ENCODE data around the gene ZNF619.
"Not testable (repeated sequence)": the region's sequence is repeated elsewhere in the genome, so short reads cannot be mapped to it uniquely, and the experiment has no call there.

The ZNF619 gene

DNA sequence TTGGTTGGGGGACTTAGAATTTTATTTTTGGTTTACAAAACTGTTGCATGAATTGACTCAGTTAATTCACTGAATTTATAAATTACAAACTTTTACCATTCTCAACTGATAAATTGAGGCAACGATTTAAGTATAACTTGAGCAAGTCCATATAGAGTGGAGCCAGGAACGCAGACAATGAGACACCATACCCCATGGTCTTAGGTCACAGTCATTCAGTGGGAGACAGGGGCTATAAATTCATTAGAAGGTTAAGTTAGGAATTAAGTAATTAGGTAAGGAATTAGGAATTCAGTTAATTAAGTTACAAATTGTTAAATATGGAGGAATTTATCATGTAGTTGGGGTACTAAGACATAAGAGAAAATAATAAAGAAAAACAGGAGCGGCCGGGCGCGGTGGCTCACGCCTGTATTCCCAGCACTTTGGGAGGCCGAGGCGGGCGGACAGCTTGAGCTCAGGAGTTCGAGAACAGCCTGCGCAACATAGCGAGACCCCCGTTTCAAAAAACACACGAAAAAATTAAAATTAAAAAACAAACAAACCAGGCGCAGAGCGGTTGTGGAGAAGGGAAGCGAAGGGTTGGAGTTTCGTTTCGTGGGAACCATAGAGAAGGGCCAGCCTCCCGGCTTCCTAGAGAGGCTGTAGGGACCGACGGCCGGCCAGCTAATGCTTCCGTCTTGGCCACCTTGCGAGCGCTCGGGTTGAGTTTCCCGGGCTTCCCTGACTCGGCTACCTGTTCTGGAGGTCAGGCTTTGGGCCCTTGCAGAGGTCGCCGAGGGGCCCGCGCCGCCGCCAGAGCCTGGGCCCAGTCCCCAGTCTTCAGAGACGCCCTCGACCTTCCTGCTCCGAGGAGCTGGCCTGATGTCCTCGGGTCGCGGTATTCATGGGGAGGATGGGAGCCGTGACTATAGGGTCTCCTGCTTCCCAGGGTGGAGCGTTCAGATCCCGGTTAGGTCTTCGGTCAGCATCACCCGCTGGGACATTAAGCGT, at the start of gene ZNF619:
ZNF619 (plus strand) TSS at position 645 of the 993 bp plus-strand sequence. CDS start 858 bp downstream, outside the sequence.
- DNase-seq (ENCODE audit: low read depth), result peak; percentile 34

DNA sequence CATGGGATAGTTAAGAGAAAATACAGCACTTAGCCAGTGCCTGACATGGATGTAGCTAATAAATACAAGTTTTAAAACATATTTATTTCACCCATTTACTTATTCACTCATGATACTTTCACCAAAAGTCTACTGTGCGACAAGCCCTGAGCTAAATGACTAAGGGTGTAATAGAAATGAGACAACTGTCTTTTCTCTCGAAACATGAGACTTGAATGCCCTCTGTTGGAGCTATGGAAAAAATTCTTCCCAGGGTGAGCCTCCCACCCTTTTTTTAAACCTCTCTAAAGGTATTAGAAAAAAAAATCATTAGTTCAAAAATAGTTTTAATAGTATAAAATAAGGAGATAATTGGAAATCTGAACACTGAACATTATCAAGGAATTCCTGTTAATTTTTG, 44.1 kb upstream of the ZNF619 start:
- DNase-seq (ENCODE audit: low read depth), result no peak

DNA sequence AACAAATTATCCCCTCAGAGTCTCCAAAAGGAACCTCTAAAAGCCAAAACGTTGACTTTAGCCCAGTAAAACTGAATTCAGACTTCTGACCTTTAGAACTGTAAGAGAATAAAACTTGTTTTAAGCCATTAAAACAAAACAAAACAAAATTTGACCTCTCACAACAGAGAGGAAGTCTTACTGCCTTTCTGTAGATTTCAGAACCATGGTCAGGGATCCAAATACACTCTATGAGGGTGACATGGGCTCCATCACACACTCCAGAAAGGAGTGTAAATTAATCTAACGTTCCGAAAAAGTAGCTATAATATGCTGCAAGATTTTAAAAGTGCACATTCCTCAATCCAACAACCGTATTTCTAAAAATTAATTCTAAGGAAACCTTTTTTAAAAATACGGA, 39.0 kb upstream of the ZNF619 start:
- no peak for DNase-seq (ENCODE audit: low read depth)

DNA sequence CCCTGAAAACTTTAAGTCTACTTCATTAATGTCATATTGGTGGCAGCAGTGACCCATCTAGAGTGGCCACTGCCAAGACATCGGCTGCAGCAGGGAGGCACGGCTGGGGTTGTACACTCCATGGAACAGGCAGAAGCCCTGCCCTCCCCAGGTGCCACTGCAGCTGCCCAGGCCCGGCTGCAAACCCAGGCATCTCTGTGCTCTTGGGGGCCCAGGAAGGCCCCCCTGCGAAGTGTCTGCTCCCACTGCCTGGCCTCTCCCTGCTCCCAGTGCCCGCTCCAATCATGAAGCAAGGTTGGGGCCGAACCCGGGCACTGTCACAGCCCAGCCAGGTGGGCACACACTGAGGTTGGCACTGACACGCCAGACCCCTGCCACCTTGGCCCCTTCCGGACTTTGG, 31.9 kb upstream of the ZNF619 start:
- DNase-seq (ENCODE audit: low read depth), result no peak

DNA sequence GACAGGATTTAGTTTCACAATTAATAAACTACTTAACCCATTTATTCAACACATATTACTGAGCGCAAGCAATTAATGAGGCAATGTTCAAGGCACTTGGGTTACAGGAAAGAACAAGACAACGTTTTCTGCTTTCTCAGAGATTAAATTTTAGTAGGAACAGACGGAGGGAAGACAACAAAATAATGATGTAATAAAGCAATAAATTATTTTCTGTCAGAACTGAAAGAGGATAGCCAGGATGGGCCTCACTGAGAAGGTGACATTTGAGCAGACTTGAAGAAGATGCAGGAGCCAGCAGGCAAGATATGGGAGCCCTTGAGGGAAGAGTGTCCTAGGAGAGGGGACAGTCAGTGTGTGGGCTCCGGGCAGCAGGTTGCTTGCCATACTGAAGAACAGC, 31.0 kb upstream of the ZNF619 start:
- DNase-seq (ENCODE audit: low read depth), result no peak

DNA sequence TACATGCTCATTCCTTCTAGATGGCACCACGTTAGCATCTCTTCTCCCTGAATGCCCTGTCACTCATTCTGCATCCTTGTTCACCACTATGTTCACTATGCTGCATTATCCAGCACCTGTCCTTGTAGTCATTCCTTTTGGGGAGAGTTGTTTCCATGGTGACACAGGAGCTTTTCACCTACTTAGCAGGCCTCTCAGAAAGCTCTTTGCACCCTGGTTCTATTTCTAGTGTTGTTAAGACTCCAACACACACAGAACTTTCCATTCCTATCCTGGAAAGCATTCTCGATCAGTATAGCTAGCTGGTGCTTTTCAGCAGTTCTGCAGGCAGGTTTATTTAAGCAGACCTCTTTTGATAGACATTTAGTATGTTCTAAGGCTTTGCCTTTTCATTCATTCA, 26.5 kb upstream of the ZNF619 start:
- no peak for DNase-seq (ENCODE audit: low read depth)

DNA sequence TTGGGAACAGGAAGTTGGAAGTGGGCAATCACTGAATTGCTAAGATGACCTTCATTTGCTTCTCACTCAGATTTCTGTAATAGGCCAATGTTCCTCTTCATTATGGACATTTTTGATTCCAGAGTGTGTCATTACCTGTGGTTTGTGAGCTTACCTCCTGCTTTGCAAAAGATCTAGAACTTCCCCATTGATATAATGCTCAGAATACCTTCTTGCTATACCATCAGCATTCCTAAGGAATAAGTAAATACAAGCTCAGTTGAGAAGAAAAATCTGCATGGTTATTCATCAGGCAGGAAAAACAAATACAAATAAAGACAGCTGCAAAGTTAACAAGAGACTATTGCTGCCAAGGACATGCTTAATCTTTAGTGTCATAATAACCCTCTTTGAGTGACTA, 25.4 kb upstream of the ZNF619 start:
- no peak for DNase-seq (ENCODE audit: low read depth)

DNA sequence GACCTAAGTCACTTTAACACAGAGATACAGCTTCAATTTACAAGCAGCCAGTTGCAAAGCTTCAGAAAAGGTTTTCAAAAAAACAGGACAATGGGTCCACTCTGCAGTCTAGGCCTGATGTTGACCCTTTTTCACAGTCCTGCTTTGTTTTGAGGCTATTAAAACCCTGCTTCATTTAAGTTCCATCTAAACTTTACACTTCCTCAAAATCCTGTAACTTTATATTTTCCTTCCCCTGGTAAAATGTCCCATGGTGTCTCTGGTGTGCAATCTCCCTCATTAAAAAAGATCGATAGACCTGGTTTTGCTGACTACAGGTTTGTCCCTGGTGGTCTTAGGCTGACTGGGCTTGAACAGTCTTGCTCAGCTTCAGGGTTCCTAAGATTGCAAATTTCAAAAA, 24.9 kb upstream of the ZNF619 start:
- DNase-seq (ENCODE audit: low read depth), result no peak

DNA sequence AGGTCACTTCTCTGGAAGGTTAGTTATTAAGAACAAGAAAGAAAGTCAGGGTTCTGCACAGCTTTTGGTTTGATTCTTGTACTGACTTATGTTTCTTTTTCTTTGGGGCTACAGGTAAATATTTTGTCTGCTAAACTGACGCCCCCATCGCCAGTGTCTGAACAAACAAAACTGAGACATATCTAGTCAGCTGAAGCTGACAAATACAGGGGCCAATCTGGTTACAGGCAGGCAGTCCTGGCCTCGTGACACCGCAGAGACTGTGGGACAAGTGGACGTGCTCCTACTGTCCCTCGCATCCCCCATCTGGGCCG, 24.4 kb upstream of the ZNF619 start:
- DNase-seq (ENCODE audit: low read depth), result no peak

DNA sequence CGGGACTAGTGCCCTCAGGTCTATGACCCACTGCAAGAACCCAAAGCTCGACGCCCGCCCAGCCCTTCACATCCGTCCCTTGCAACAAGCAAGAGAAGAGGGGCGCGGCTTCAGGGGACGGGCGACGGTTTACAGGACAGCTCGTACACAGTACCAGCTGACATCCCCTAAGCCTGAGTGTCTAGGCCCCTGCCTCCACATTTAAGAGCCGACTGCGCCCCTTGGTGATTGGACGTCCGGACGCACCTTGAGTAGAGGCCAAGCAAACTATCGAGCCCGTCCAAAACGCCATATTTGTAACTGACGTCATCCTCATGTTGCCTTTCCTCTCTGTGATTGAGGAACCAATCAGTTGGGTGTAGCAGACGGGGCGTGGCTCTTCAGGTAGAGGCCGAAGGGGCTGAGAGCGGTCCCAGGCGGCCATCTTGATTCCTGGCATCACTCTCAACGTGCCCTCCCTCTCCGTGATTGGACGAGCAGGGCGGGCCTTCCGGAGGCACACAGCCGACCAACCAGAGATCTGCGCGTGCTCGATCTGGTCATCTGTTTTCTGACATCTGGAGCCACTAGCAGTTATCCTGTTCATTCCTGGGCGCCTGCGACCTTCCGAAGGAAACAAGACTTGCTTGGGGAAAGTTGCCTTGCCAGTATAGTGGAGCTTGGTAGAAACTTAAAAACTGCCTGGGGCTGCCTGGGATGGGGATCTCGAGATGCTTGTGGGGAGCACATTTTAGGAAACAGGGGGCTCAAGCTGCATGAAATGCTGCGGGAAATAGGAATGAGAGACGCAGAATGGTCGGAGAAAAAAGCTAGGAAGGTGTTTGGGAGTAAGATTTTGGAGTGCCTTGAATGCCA, 23.8 kb upstream of the ZNF619 start:
- peak; percentile 91 for DNase-seq (ENCODE audit: low read depth)

DNA sequence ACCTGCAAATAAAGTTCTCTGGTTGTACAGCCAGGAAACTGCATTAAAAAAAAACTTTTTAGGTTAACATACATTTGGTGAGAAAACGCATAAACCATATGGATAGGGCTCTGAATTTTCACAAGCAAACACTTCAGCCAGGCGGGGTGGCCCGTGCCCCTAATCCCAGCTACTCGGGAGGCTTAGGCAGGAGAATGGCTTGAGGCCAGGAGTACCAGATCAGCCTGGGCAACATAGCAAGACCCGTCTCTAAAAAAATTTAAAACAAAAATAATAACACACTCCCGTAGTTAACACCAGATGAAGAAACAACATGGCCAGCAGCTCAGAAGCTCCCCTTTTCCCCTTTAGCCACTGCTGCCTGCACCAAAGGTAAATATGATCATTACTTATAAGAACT, 23.0 kb upstream of the ZNF619 start:
- DNase-seq (ENCODE audit: low read depth), result no peak

DNA sequence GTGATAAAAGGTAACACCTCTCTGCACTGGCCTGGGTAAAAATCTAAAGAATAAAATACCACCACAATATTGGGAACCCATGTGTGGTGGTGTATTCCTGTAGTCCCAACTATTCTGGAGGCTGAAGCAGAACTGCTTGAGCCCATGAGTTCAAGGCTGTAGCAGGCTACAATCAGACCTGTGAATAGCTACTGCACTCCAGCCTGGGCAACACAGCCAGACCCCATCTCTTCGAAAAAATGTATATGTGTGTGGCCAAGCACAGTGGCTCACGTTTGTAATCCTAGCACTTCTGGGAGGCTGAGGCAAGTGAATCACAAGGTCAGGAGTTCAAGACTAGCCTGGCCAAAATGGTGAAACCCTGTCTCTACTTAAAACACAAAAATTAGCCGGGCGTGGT, 21.6 kb upstream of the ZNF619 start:
- DNase-seq (ENCODE audit: low read depth), result no peak

DNA sequence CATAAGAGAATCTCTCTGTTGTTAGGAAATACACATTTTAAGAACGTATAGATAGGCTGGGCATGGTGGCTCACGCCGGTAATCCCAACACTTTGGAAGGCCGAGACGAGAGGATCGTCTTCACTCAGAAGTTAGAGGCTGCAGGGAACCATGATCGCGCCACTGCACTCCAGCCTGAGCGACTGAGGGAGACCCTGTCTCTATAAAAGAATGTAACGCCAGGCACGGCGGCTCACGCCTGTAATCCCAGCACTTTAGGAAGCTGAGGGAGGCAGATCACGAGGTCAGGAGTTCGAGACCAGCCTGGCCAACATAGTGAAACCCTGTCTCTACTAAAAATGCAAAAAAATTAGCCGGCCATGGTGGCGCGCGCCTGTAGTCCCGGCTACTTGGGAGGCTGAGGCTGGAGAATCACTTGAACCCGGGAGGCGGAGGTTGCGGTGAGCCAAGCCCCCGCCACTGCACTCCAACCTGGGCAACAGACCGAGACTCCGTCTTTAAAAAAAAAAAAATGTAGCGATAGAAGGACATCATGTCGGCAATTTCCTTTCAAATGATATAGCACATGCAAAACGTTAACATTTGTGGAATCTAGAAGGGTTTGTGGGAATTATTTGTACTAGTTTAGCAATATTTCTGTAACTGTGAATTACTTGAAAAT, 20.5 kb upstream of the ZNF619 start:
- no peak for DNase-seq (ENCODE audit: low read depth)

DNA sequence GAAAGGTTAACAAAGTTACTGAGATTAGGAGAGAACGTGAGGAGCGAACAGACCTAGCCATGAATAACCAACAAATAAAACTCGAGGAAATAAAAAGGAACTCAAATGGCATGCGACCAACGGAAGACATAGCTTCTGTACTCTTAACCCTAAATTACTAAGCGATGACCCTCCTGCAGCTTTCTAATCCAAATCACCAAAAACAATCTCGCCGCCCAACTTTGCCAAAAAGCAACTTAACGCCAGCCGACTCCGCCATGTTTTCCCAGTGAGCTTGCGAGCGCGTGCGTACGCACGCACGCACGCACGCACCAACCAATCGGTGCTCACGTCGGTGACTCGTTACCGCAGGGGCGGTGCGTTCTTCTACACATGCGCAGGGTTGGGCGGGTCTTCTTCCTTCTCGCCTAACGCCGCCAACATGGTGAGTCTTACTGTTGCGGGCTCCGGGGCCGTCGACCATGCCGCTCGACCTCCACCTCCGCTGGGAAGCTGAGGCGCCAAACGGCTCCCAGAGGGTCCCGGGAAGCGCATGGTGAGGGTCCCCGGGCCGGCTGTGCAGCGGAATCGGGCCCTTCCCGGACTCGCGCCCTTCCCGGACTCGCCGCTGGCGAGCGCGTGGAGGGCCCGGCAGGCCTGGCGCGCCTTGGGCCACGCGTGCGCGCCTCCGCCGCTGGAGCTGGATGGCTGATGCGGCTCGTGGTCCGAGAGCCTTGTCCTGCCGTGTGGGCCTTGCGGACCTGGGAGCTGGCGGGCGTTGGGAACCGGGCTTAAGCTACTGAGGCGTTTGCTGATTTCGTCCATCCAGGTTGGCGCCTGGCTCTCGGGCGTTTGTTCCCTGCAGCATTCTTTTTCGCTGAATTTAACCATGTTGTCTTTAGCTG, 19.7 kb upstream of the ZNF619 start, which contains the start of gene RPL14:
RPL14 (plus strand) TSS at position 400 of the 884 bp plus-strand sequence; CDS start at position 533, 133 bp downstream.
- peak; percentile 95 for DNase-seq (ENCODE audit: low read depth)

DNA sequence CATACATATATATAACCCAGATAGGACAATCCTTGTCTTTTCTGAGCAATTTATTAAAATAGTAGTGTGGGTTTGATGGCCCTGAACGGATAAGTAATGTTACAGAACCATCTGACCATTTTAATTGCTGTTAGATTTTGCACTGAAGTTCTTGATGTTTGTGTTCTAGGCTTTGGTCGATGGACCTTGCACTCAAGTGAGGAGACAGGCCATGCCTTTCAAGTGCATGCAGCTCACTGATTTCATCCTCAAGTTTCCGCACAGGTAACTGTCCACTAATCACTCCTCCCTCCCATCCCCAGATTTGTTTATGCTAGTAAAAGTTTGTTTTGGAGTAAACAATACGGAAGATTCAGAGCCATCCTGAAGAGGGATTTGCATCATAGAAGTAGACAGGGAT, 18.4 kb upstream of the ZNF619 start:
- no peak for DNase-seq (ENCODE audit: low read depth)

DNA sequence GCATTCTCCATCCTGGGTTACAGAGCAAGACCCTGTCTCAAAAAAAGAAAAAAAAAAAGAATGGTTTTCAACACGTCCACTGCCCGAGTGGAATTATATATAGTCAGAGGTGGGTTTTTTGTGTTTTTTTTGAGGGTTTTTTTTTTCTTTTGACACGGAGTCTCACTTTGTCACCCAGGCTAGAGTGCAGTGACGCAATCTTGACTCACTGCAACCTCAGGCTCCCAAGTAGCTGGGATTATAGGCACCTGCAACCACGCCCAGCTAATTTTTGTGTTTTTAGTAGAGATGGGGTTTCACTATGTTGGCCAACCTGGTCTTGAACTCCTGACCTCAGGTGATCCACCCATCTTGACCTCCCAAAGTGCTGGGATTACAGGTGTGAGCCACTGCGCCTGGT, 16.4 kb upstream of the ZNF619 start:
- DNase-seq (ENCODE audit: low read depth), result not testable (repeated sequence)

DNA sequence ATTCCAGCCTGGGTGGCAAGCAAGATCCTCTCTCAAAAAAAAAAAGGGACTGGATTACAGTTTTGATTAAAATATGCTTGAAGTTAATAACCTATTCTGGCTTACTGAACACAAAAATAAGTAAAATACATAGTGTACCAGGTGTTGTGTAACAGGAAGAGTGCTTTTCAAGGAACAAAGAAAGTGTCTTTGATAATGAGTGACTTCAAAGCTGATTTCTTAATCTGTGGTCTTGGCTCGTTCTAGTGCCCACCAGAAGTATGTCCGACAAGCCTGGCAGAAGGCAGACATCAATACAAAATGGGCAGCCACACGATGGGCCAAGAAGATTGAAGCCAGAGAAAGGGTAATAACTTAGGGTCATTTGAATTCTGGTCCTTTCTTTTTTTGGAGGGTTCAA, 15.8 kb upstream of the ZNF619 start:
- DNase-seq (ENCODE audit: low read depth), result no peak

DNA sequence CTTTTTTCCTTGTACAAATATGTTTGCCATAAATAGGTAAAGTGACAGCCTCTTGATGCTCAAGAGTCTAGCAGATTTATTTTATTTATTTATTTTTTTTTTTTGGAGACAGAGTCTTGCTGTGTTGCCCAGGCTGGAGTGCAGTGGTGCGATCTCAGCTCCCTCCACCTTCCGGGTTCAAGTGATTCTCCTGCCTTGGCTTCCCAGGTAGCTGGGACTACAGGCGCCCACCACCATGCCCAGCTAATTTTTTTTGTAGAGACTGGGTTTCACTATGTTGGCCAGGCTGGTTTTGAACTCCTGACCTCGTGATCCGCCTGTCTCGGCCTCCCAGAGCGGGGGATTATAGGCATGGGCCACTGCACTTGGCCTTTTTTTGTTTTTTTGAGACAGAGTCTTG, 14.1 kb upstream of the ZNF619 start:
- DNase-seq (ENCODE audit: low read depth), result not testable (repeated sequence)

DNA sequence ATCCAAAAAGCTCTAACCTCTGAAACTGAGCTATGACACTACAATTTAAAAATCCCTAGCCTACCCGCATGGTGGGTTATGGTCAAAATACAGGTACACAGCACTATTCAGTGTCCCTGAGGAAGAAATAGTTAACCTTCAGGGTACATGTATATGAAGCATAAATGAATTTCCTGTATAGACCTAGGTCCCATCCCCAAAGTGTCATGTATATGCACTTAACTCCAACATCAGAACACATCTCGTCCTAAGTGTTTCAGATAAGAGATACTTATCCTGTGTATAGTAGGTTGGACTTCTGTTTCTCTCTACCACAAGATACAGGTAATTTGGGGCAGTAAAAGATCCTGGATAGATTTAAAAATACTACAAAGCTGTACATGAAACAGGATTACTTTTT, 13.3 kb upstream of the ZNF619 start:
- DNase-seq (ENCODE audit: low read depth), result no peak

DNA sequence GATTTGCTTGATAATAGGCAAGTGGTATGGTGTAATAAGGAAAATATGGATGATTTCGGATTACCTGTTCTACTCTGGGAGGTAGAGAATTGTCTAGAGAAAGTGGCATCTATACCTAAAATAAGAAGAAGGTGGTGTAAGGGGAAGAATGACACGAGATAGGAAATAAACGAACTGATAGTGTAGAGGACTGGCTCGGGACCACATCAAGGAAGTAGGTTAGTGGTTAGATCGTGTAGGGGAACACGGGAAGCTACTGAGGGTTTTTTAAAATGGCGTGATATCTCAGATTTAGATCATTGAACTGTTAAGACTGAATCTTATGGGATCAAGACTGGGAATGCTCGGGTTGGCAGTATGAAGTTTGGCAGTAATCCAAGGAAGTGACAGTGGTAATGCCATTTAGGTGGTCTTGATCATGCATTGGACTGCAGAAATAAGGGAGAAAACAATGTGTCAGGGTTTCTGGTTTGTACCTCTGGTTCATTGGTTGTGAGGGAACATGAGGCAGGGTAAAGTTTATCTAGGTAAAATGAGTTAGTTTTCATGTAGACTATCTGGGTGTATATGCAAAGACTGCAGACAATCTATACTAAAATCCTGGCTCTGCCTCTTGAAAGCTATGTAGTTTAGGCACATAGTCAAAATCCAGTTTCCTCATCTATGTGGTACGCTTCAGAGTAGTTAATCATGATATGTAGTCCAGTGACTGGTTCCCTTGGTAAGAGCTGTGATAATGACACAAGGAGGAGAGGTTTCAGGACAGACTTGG, 12.4 kb upstream of the ZNF619 start:
- no peak for DNase-seq (ENCODE audit: low read depth)

DNA sequence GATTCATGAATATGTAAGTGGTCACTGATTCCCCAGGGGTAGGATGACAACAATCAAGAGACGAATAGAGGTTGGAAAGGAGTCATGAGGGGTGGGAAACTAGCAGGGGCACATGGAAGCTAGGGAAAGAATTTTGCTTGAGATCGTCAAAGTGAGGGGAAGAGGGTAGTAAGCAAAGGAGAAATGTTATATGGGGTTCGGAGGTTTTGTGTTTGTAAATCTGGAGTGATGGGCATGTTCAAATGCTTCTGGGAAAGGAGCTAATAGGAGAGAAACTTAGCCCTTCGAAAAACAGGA, 11.9 kb upstream of the ZNF619 start:
- DNase-seq (ENCODE audit: low read depth), result no peak

Measured in stimulated activated CD8-positive, alpha-beta memory T cell treated with anti-CD3 and anti-CD28 coated beads, Interleukin-12 subunit alpha, Interleukin-12 subunit beta, amount 100 ng/mL, for 1 hour (primary cell).